Panc1 (cell line): ENCODE results near the gene GALNT1. TPM values are rescaled to one million over a fixed set of nuclear protein-coding genes. Genes with fewer than 3 reads are reported as not detected.

Experiments used
- ATAC-seq: fragments of 200-7000 bp; cut with Tn5 transposase; 2 replicates; pipeline ENCODE4 v1.9.1; 2020; ENCODE audit warnings: mild to moderate bottlenecking, moderate library complexity
- BruUV-seq: library from RNA; stranded (reverse); fragments of 400-500 nt; replicated peaks from 2 replicates; lab custom pipeline; 2021; lab: Mats Ljungman, UMichigan
- CTCF ChIA-PET: fragments of 300-600 bp; sonication (Branson Sonifier 250); formaldehyde crosslinking; loops from one replicate; lab custom pipeline; 2022; ENCODE audit warnings: antibody characterized with exemption; lab: Charles Lee
- POLR2A ChIA-PET: fragments of 300-600 bp; sonication (Branson Sonifier 250); formaldehyde crosslinking; loops from one replicate; lab custom pipeline; 2022; ENCODE audit warnings: antibody characterized with exemption; lab: Charles Lee
- DNase-seq: peaks from one replicate; pipeline ENCODE4 v3.0.0-alpha.2; 2010; ENCODE audit warnings: low read depth, low spot score
- H3K27ac ChIP-seq: 2 replicates; pipeline ENCODE4 v1.5.1; 2011; ENCODE audit warnings: mild to moderate bottlenecking, low read length, inconsistent platforms
- H3K27me3 ChIP-seq: fragments of 200-500 bp; sonication (Bioruptor generic); 2 replicates; pipeline ENCODE4 v1.6.0; 2014; ENCODE audit warnings: low read length, inconsistent platforms; ENCODE audit not compliant: control insufficient read depth, insufficient read depth
- H3K36me3 ChIP-seq: fragments of 200-500 bp; sonication (Bioruptor generic); 2 replicates; pipeline ENCODE4 v1.5.1; 2014; ENCODE audit warnings: inconsistent platforms, mild to moderate bottlenecking, low read length, moderate library complexity; ENCODE audit not compliant: control insufficient read depth, insufficient read depth
- H3K4me1 ChIP-seq: 2 replicates; pipeline ENCODE4 v1.5.1; 2011; ENCODE audit warnings: inconsistent platforms, mild to moderate bottlenecking, low read length, moderate library complexity; ENCODE audit not compliant: control insufficient read depth, insufficient read depth
- H3K4me3 ChIP-seq, 2 experiments: 2 replicates each; pipeline ENCODE4 v1.5.1; 2011 to 2012; ENCODE audit warnings: low read depth in 2 of 2, low read length in 2 of 2, mild to moderate bottlenecking in 2 of 2, inconsistent platforms in 1 of 2, moderate library complexity in 1 of 2
- H3K9me3 ChIP-seq: fragments of 200-500 bp; sonication (Bioruptor generic); 2 replicates; pipeline ENCODE4 v1.5.1; 2014; ENCODE audit warnings: low read depth, mild to moderate bottlenecking, inconsistent platforms, low read length, moderate library complexity; ENCODE audit not compliant: control insufficient read depth, insufficient read depth
- POLR2AphosphoS5 ChIP-seq: IDR thresholded peaks from 2 replicates; pipeline ENCODE4 v1.6.1; 2012; ENCODE audit warnings: mild to moderate bottlenecking, low read depth, low read length, moderate library complexity
- REST ChIP-seq, 2 experiments: IDR thresholded peaks; 2 replicates each; pipeline ENCODE4 v1.6.1; 2011 to 2012; ENCODE audit warnings: low read depth in 2 of 2, control low read depth in 1 of 2, low read length in 1 of 2, mild to moderate bottlenecking in 1 of 2, moderate library complexity in 1 of 2; ENCODE audit not compliant: insufficient read depth in 1 of 2
- SIN3A ChIP-seq: IDR thresholded peaks from 2 replicates; pipeline ENCODE4 v1.6.1; 2012; ENCODE audit warnings: low read depth, mild to moderate bottlenecking, low read length, moderate library complexity, borderline replicate concordance; ENCODE audit not compliant: insufficient read depth
- TCF7L2 ChIP-seq: IDR thresholded peaks from 2 replicates; pipeline ENCODE4 v1.6.1; 2011; ENCODE audit warnings: mild to moderate bottlenecking, low read depth, low read length, inconsistent platforms
- in situ Hi-C: cut with HindIII; loops from 2 replicates; pipeline ENCODE4 v1.10.0; 2016; ENCODE audit warnings: low sequenced_read_pairs, low pct_unique_long_range_greater_than_20kb
- intact Hi-C: fragments of 100-400 bp; cut with micrococcal nuclease; formaldehyde crosslinking; loops from one replicate; pipeline ENCODE4 v1.10.0; 2022; ENCODE audit not compliant: unreplicated experiment
- total RNA-seq: library from RNA; stranded (reverse); gene quantifications from one replicate; pipeline ENCODE4 v1.2.1, GENCODE V29; 2021; ENCODE audit not compliant: unreplicated experiment
- TF ChIP-seq, protein P1 (sequence below): fragments of 450-650 bp; IDR thresholded peaks from 2 replicates; pipeline ENCODE4 v1.5.1; 2017; ENCODE audit warnings: mild to moderate bottlenecking

Gene GALNT1
- total RNA-seq, 1 experiment from 2014 or later = 147 TPM

- H3K27ac ChIP-seq = no peak overlapping the region
- BruUV-seq = no TSS peak
- in situ Hi-C loops = no loop called here
- no peaks in the 10 kb centered on the region; the same call in 1 of the 2 replicates for H3K36me3 ChIP-seq
- no peaks in the 10 kb centered on the region for H3K4me1 ChIP-seq
- H3K27me3 ChIP-seq = no peaks in the 10 kb centered on the region
- ATAC-seq (no peak), DNase-seq (no peak)
- ChIA-PET POLR2A (no interaction called here), CTCF (no interaction called here)
- TF ChIP-seq POLR2AphosphoS5 (no peak), REST (IDR thresholded peaks at IDR 0.05; ENCODE audit: insufficient read depth in 1 of 2, low read depth in 2 of 2, low read length in 1 of 2) (no peak), TCF7L2 (no peak), SIN3A (no peak)
- TF ChIP-seq, protein P1, sequence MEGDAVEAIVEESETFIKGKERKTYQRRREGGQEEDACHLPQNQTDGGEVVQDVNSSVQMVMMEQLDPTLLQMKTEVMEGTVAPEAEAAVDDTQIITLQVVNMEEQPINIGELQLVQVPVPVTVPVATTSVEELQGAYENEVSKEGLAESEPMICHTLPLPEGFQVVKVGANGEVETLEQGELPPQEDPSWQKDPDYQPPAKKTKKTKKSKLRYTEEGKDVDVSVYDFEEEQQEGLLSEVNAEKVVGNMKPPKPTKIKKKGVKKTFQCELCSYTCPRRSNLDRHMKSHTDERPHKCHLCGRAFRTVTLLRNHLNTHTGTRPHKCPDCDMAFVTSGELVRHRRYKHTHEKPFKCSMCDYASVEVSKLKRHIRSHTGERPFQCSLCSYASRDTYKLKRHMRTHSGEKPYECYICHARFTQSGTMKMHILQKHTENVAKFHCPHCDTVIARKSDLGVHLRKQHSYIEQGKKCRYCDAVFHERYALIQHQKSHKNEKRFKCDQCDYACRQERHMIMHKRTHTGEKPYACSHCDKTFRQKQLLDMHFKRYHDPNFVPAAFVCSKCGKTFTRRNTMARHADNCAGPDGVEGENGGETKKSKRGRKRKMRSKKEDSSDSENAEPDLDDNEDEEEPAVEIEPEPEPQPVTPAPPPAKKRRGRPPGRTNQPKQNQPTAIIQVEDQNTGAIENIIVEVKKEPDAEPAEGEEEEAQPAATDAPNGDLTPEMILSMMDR = no peak
- H3K4me3 ChIP-seq = no peak overlapping the region
- H3K9me3 ChIP-seq = no peaks in the 10 kb centered on the region
- intact Hi-C loops = no loop called here
Measured at GRCh38 chr18:35653392-35654135, 72.0 kb downstream of the GALNT1 start.

- ChIA-PET POLR2A (no interaction called here), CTCF (no interaction called here)
- no peak for TF ChIP-seq TCF7L2
- no peak for TF ChIP-seq SIN3A
- TF ChIP-seq POLR2AphosphoS5 = no peak
- TF ChIP-seq REST (IDR thresholded peaks at IDR 0.05; ENCODE audit: insufficient read depth in 1 of 2, low read depth in 2 of 2, low read length in 1 of 2) = no peak
- TF ChIP-seq, protein P1 = no peak
- ATAC-seq (no peak), DNase-seq (no peak)
- Histone ChIP-seq H3K36me3 (no peaks in the 10 kb centered on the region), H3K4me1 (no peaks in the 10 kb centered on the region; the same call in 1 of the 2 replicates), H3K4me3 (no peak overlapping the region), H3K27ac (no peak overlapping the region), H3K9me3 (no peaks in the 10 kb centered on the region), H3K27me3 (no peaks in the 10 kb centered on the region)
- in situ Hi-C loops (no loop called here), intact Hi-C loops (no loop called here)
- BruUV-seq = no TSS peak
Measured at GRCh38 chr18:35658112-35658511, 76.6 kb downstream of the GALNT1 start.
